Right kidney (tissue), 1 donor: ENCODE results near the gene NEK6.

Experiments
- DNase-seq: peaks from one replicate; pipeline ENCODE4 v3.0.0-alpha.2; 2016

Gene NEK6

GRCh38 chr9:124321935-124322334, 64.2 kb downstream of the NEK6 start:
- DNase-seq = no peak

GRCh38 chr9:124322618-124323432, 65.1 kb downstream of the NEK6 start:
- no peak for DNase-seq

- no peak for DNase-seq
Observed at GRCh38 chr9:124323904-124324303, 66.2 kb downstream of the NEK6 start.

GRCh38 chr9:124325816-124326215, 68.1 kb downstream of the NEK6 start:
- no peak for DNase-seq

- DNase-seq = no peak
Observed at GRCh38 chr9:124326378-124326777, 68.6 kb downstream of the NEK6 start.

- no peak for DNase-seq
Observed at GRCh38 chr9:124327491-124327890, 69.7 kb downstream of the NEK6 start.

- DNase-seq = no peak
Observed at GRCh38 chr9:124328285-124328684, 70.5 kb downstream of the NEK6 start.

GRCh38 chr9:124329206-124329792, 71.5 kb downstream of the NEK6 start:
- no peak for DNase-seq

- no peak for DNase-seq
Observed at GRCh38 chr9:124330011-124330697, 72.4 kb downstream of the NEK6 start.

GRCh38 chr9:124331580-124331979, 73.8 kb downstream of the NEK6 start:
- no peak for DNase-seq

- DNase-seq = no peak
Observed at GRCh38 chr9:124332361-124333202, 74.8 kb downstream of the NEK6 start.

- DNase-seq = no peak
Observed at GRCh38 chr9:124333203-124333579, 75.4 kb downstream of the NEK6 start.

GRCh38 chr9:124334568-124335319, 77.0 kb downstream of the NEK6 start:
- no peak for DNase-seq

- no peak for DNase-seq
Observed at GRCh38 chr9:124335320-124335707, 77.6 kb downstream of the NEK6 start.

GRCh38 chr9:124337562-124337961, 79.8 kb downstream of the NEK6 start:
- no peak for DNase-seq

GRCh38 chr9:124339603-124340146, 81.9 kb downstream of the NEK6 start:
- no peak for DNase-seq

- DNase-seq = no peak
Observed at GRCh38 chr9:124340219-124341069, 82.7 kb downstream of the NEK6 start.

GRCh38 chr9:124341455-124342170, 83.9 kb downstream of the NEK6 start:
- DNase-seq = no peak

GRCh38 chr9:124342402-124342775, 84.6 kb downstream of the NEK6 start:
- no peak for DNase-seq
